K562 (cell line): Measurements from ENCODE around the gene C2orf76. TPM values are rescaled to one million over a fixed set of nuclear protein-coding genes. Genes with fewer than 3 reads are reported as not detected.

Source experiments
- FOS ChIP-seq: IDR thresholded peaks from 3 replicates; pipeline ENCODE4 v1.6.1; 2011; ENCODE audit not compliant: insufficient read length; ENCODE audit errors: extremely low read depth
- KAT8 ChIP-seq: fragments of 450-650 bp; IDR thresholded peaks from 2 replicates; pipeline ENCODE4 v1.6.1; 2016; ENCODE audit warnings: low read depth, mild to moderate bottlenecking
- POLR2G ChIP-seq: fragments of 200-400 bp; formaldehyde crosslinking; IDR thresholded peaks from 2 replicates; pipeline ENCODE4 v1.6.1; 2017; ENCODE audit warnings: low read depth, mild to moderate bottlenecking, antibody characterized with exemption, low read length, moderate library complexity
- SLC30A9 ChIP-seq: fragments of 250-450 bp; sonication (Bioruptor Pico); IDR thresholded peaks from 2 replicates; pipeline ENCODE4 v1.8.0; 2022; ENCODE audit warnings: mild to moderate bottlenecking, moderate library complexity
- SRSF3 ChIP-seq: fragments of 200-400 bp; formaldehyde crosslinking; IDR thresholded peaks from 2 replicates; pipeline ENCODE4 v1.6.1; 2016; ENCODE audit warnings: mild to moderate bottlenecking, low read length, moderate library complexity; ENCODE audit not compliant: insufficient read depth
- ZNF696 ChIP-seq: fragments of 250-450 bp; sonication (Bioruptor Pico); conservative IDR thresholded peaks from 2 replicates; pipeline ENCODE4 v1.4.0; 2020; ENCODE audit warnings: mild to moderate bottlenecking, moderate library complexity
- polyA plus RNA-seq, 8 experiments: library from polyadenylated mRNA; depleted of rRNA in 4 of 8; stranded (reverse) in 5 of 8; unstranded in 3 of 8; fragments of >200 nt; fragmentation: Nextera tagmentation in 2 of 8; fragmentation: Illumina TruSeq in 1 of 8; extraction: Ambion mirVana in 2 of 8; extraction: Trizol in 1 of 8; gene quantifications; 2 replicates each; pipeline versions ENCODE4 v1.2.1 to v1.2.3, GENCODE V29; 2011 to 2014; ENCODE audit warnings: inconsistent platforms in 1 of 8, missing spikeins in 1 of 8
- total RNA-seq, 7 experiments: library from RNA; depleted of rRNA in 6 of 7; stranded (reverse); fragments of >200 nt in 6 of 7; fragmentation: Illumina TruSeq in 2 of 7; extraction: Trizol in 2 of 7; gene quantifications; 2 replicates each; pipeline versions ENCODE4 v1.2.1 to v1.2.3, GENCODE V29; 2011 to 2021; ENCODE audit warnings: low replicate concordance in 1 of 7
- TF ChIP-seq, protein P1 (sequence below): sonication (generic); formaldehyde crosslinking; IDR thresholded peaks from 2 replicates; pipeline ENCODE4 v1.8.1; 2023; ENCODE audit warnings: mild to moderate bottlenecking, missing genetic modification reagents
- TF ChIP-seq, protein P2 (sequence below): fragments of 250-450 bp; sonication (Bioruptor Pico); IDR thresholded peaks from 2 replicates; pipeline ENCODE4 v1.8.0; 2022; ENCODE audit warnings: inconsistent platforms
- TF ChIP-seq, protein P3 (sequence below): sonication (generic); IDR thresholded peaks from 2 replicates; pipeline ENCODE4 v1.6.1; 2016
- TF ChIP-seq, protein P4 (sequence below): fragments of 200-600 bp; sonication (generic); IDR thresholded peaks from one replicate; pipeline ENCODE4 v1.6.1; 2012; ENCODE audit warnings: mild to moderate bottlenecking, low read depth, low read length, inconsistent platforms

Gene C2orf76
- total and polyA plus RNA-seq, 9 of the 15 experiments (the other 6 are each of a cell fraction or from before 2014, with no cell fraction given), result 4.8 to 26.2 (median 14.5) TPM

DNA sequence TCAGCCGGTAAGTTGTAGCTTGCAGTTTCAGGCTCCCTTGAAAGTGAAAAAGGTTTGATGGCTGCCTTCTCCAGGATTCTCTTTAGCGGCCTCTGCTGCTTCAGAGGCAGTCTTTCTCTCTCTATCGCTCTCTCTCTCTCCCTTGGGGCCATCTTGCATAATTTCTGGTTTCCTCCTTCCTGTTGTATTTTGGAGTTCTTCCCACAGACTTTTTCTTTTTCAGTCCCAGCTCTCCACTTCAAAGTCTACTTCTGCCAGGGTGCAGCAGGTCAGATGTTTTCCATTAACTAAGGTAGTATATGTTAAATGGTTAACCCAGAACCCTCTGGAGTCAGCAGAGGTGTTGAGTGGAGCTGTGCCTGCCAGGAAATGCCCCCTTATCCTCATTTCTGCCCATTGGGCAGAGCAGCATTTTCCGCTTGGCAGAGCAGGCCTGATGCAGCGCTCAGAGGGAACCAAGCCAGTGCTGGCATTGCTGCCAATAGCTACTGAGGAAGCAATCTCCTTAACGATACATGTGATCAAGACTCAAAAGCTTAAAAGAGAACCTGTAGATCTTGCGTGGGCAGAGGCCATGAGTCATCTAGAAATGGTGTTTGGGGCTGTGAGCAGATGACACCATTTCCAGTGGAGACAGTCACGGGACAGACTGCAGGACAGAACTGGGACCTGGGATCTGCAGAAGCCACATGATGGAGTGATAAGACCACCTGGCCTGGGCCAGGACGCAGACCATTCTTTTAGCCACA, 20.9 kb upstream of the C2orf76 start (continued):
- TF ChIP-seq, protein P1, sequence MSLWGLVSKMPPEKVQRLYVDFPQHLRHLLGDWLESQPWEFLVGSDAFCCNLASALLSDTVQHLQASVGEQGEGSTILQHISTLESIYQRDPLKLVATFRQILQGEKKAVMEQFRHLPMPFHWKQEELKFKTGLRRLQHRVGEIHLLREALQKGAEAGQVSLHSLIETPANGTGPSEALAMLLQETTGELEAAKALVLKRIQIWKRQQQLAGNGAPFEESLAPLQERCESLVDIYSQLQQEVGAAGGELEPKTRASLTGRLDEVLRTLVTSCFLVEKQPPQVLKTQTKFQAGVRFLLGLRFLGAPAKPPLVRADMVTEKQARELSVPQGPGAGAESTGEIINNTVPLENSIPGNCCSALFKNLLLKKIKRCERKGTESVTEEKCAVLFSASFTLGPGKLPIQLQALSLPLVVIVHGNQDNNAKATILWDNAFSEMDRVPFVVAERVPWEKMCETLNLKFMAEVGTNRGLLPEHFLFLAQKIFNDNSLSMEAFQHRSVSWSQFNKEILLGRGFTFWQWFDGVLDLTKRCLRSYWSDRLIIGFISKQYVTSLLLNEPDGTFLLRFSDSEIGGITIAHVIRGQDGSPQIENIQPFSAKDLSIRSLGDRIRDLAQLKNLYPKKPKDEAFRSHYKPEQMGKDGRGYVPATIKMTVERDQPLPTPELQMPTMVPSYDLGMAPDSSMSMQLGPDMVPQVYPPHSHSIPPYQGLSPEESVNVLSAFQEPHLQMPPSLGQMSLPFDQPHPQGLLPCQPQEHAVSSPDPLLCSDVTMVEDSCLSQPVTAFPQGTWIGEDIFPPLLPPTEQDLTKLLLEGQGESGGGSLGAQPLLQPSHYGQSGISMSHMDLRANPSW, result no peak
- TF ChIP-seq POLR2G, result no peak
- TF ChIP-seq KAT8, result no peak
- TF ChIP-seq, protein P2, sequence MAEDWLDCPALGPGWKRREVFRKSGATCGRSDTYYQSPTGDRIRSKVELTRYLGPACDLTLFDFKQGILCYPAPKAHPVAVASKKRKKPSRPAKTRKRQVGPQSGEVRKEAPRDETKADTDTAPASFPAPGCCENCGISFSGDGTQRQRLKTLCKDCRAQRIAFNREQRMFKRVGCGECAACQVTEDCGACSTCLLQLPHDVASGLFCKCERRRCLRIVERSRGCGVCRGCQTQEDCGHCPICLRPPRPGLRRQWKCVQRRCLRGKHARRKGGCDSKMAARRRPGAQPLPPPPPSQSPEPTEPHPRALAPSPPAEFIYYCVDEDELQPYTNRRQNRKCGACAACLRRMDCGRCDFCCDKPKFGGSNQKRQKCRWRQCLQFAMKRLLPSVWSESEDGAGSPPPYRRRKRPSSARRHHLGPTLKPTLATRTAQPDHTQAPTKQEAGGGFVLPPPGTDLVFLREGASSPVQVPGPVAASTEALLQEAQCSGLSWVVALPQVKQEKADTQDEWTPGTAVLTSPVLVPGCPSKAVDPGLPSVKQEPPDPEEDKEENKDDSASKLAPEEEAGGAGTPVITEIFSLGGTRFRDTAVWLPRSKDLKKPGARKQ (CRISPR knock-in tag), result no peak
- no peak for TF ChIP-seq SLC30A9 (CRISPR knock-in tag)
- TF ChIP-seq ZNF696 (CRISPR knock-in tag), result no peak
- TF ChIP-seq SRSF3, result no peak
- TF ChIP-seq, protein P3, sequence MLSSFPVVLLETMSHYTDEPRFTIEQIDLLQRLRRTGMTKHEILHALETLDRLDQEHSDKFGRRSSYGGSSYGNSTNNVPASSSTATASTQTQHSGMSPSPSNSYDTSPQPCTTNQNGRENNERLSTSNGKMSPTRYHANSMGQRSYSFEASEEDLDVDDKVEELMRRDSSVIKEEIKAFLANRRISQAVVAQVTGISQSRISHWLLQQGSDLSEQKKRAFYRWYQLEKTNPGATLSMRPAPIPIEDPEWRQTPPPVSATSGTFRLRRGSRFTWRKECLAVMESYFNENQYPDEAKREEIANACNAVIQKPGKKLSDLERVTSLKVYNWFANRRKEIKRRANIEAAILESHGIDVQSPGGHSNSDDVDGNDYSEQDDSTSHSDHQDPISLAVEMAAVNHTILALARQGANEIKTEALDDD, result 0 out of 2 replicates have a peak, but pooled peaks have one; percentile 30
- TF ChIP-seq FOS, result peak; percentile 26
- TF ChIP-seq, protein P4, sequence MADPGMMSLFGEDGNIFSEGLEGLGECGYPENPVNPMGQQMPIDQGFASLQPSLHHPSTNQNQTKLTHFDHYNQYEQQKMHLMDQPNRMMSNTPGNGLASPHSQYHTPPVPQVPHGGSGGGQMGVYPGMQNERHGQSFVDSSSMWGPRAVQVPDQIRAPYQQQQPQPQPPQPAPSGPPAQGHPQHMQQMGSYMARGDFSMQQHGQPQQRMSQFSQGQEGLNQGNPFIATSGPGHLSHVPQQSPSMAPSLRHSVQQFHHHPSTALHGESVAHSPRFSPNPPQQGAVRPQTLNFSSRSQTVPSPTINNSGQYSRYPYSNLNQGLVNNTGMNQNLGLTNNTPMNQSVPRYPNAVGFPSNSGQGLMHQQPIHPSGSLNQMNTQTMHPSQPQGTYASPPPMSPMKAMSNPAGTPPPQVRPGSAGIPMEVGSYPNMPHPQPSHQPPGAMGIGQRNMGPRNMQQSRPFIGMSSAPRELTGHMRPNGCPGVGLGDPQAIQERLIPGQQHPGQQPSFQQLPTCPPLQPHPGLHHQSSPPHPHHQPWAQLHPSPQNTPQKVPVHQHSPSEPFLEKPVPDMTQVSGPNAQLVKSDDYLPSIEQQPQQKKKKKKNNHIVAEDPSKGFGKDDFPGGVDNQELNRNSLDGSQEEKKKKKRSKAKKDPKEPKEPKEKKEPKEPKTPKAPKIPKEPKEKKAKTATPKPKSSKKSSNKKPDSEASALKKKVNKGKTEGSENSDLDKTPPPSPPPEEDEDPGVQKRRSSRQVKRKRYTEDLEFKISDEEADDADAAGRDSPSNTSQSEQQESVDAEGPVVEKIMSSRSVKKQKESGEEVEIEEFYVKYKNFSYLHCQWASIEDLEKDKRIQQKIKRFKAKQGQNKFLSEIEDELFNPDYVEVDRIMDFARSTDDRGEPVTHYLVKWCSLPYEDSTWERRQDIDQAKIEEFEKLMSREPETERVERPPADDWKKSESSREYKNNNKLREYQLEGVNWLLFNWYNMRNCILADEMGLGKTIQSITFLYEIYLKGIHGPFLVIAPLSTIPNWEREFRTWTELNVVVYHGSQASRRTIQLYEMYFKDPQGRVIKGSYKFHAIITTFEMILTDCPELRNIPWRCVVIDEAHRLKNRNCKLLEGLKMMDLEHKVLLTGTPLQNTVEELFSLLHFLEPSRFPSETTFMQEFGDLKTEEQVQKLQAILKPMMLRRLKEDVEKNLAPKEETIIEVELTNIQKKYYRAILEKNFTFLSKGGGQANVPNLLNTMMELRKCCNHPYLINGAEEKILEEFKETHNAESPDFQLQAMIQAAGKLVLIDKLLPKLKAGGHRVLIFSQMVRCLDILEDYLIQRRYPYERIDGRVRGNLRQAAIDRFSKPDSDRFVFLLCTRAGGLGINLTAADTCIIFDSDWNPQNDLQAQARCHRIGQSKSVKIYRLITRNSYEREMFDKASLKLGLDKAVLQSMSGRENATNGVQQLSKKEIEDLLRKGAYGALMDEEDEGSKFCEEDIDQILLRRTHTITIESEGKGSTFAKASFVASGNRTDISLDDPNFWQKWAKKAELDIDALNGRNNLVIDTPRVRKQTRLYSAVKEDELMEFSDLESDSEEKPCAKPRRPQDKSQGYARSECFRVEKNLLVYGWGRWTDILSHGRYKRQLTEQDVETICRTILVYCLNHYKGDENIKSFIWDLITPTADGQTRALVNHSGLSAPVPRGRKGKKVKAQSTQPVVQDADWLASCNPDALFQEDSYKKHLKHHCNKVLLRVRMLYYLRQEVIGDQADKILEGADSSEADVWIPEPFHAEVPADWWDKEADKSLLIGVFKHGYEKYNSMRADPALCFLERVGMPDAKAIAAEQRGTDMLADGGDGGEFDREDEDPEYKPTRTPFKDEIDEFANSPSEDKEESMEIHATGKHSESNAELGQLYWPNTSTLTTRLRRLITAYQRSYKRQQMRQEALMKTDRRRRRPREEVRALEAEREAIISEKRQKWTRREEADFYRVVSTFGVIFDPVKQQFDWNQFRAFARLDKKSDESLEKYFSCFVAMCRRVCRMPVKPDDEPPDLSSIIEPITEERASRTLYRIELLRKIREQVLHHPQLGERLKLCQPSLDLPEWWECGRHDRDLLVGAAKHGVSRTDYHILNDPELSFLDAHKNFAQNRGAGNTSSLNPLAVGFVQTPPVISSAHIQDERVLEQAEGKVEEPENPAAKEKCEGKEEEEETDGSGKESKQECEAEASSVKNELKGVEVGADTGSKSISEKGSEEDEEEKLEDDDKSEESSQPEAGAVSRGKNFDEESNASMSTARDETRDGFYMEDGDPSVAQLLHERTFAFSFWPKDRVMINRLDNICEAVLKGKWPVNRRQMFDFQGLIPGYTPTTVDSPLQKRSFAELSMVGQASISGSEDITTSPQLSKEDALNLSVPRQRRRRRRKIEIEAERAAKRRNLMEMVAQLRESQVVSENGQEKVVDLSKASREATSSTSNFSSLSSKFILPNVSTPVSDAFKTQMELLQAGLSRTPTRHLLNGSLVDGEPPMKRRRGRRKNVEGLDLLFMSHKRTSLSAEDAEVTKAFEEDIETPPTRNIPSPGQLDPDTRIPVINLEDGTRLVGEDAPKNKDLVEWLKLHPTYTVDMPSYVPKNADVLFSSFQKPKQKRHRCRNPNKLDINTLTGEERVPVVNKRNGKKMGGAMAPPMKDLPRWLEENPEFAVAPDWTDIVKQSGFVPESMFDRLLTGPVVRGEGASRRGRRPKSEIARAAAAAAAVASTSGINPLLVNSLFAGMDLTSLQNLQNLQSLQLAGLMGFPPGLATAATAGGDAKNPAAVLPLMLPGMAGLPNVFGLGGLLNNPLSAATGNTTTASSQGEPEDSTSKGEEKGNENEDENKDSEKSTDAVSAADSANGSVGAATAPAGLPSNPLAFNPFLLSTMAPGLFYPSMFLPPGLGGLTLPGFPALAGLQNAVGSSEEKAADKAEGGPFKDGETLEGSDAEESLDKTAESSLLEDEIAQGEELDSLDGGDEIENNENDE, result no peak
